Measurements from ENCODE around the gene BCAS1.

BCAS1 gene

DNA sequence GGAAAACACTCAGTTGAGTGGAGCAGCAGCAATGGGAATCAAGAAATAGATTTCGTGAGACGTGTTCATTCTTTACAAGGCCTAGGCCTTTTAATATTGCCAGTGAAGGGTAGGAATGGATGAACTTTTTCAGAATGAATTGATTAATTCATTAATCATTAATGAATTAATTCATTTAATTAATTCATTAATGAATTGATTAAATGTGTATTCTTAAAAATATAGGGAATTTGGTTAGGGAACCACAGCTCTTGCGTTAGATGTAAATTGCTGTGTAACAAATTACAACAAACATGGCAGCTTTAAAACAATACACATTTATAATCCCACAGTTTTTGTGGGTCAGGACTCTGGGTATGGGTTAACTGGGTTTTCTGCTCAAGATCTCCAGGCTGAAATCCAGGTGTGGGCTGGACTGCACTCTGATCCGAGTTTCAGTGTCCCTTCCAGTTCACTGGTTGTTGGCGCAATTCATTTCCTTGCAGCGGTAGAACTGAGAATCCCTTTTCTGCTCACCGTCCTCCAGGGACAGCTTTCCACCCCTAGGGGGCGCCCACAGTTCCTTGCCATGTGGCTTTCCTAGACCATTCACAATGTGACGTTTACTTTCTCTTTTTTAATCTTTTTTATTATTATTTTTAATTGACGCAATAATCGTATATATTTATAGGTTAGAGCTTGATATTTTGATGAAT lies 32.8 kb upstream of the BCAS1 start:
- peak in 1 of 2 experiments; percentile 23 for DNase-seq

DNA sequence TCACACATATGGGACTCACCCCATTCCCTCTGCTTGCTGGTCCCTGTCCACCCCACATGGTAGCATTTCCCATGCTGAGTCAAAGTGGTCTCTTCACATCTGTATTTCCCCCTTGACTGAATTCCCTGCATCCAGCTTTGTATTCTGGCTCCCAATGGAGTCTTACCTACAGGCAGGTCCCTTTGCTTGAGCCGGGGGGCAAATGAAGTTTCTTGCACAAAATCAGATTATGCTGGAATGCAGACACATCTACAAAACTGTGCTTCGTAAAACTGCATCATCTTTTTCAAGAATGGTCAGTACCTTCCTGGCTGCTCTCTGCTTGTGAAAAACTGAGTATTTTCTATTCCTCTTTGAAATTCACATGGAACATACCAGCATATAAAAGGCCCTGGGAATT lies 32.1 kb upstream of the BCAS1 start:
- DNase-seq: no peak

DNA sequence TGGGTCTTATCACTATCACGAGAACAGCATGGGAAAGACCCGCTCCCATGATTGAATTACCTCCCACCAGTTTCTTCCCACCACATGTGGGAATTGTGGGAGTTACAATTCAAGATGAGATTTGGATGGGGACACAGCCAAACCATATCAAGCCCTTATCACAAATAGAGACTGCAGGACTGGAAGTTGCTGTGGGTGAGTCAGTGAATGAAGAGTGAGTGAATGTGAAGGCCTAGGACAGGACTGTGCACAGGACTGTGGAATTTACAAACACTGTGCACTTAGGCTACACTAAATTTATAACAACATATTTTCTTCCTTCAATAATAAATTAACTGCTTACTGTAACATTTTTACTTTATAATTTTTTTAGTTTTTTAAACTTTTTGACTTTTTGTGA lies 30.2 kb upstream of the BCAS1 start:
- no peak for DNase-seq

DNA sequence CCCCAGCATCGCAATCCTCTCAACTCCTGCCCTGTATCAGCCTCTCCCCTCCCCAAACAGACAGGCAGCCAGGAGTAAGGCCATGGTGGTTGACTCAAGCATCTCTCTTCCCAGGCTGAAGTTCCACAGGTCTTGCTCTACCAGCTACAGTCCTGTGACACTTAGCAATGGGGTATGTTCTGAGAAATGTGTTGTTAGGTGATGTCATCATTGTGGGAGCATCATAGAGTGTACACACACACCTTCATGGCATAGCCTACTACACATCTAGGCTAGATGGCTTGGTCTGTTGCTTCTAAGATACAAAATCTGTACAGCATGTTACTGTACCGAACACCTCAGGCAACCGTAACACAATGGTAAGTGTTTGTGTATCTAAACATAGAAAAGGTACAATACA lies 29.5 kb upstream of the BCAS1 start:
- DNase-seq: no peak

DNA sequence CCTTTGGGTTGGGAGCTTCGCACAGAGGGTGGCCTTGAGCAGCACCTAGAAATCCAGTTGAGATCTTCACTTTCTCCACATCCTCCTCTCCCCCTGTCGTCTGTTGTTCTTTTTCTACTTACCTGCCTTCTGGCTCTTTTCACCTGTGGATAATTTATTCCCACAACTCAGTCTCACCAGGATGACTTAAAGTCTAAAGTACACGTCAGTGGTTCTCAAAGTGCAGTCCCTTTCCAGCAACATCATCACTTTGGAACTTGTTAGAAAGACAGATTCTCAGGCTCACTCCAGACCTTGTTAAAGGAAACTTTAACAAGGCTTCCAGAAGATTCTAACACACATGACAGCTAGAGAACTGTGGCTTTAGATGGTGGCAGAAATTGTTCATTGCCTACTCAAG lies 27.7 kb upstream of the BCAS1 start:
- no peak for DNase-seq

DNA sequence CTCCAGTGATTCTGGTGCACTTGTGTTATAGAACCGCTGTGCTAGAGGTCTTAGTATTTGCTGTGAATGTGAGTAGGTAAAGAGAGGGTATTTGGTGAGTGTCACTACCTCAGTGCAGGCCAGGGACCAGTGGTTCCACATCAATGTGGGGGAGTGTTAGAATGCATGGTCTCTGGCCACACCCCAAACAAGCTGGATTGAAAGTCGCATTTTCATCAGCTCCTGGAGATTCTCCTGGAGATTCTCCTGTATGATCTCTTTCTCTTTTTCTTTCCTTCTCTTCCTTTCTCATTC lies 26.8 kb upstream of the BCAS1 start:
- DNase-seq: no peak

DNA sequence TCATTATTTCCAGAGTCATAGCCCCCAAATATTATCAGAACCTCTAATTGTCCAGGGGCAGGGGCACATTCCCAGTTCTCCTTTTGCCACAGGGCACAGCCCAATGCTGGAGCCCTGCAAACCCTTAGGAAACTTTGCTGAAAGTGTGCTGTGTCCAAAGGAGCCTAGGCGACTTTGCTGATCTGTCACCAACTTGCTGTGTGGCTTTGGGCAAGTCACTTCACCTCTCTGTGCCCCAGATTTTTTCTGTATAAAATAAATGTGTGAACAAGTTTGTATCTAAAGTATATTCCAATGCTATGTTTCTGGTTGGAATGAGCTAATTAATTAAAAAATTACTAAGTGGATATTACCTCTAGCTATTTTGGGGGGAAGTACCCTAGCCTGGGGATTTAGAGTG lies 25.4 kb upstream of the BCAS1 start:
- no peak for DNase-seq

DNA sequence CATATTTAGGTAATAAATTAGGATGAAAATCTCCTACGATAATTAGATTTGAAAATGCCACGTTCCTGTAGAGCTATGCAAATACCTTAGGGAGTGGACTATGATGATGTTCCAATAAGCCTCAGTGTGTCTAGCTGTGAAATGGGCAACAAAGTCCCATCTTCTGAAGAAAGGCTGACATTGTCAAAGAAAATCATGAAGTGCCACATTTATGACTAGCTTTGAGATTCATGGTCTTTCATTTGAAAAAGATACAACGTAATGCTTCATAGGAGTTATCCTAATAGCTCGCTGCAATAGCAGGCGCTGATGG lies 23.8 kb upstream of the BCAS1 start:
- DNase-seq: no peak

DNA sequence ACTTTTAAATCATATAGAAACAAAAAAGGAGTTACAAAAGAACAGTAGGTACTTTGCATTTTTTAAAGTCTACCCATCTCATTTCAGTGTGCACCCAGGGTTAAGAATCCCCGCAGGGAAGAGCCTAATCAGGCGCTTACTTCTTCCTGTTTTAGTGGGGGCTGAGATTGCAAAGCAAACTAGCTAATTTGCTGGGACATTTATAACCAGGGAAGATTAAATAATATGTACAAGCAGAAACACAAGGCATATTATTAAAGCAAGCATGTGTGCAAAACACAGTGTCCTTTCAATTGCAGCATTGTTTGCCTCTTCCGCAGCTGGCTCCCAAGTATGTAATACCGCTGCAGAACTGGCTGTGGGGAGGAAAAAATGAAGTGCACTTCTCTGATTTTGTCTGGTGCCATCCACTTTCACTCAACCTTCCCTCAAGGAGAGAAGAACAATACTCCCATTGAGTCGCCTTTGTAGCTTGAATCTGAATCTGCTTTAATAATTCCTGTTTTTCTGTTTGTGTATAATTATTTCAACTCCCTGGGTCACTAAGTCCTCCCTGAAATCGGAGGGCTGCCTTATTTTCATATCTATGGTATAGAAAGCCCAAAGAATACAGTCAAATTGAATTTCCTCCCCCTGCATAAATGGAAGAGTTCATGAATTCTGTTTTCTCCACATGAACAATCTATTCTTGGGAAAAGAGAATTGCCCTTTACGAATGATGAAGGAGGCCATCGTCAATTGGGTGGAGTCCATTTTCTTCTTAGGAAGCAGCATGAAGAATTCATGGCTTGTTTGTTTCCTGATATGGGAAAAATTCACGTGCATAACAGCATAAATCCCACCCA lies 23.3 kb upstream of the BCAS1 start:
- no peak for DNase-seq

DNA sequence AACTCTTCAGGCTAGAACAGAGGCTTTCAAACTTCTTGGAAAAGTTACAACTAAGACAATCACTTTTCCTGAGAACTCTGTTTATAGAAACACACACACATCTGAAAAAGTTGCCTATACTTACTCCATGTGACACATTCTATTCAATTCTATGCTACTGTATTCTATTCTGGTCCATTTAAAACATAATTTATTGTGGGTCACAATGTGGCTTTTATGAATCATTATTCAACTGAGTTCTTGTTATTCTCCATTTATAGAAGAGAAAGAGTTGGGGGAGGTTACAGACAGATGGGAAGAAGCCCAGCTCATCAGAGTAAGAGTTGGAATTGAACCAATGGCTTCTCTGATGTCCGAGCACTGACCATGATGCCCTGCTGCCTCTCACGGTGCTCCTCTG lies 21.6 kb upstream of the BCAS1 start:
- no peak for DNase-seq

DNA sequence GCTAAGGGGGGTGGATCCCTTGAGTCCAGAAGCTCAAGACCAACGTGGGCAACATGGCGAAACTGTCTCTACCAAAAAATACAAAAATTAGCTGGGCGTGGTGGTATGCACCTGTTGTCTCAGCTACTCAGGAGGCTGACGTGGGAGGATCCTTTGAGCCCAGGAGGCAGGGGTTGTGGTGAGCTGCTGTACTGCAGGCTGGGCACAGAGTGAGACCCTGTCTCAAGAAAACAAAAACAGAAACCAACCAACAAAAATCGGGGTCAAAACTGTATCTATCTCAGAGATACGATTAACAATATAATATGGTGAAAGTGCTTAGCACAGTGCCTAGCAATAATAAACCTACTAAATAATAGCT lies 20.7 kb upstream of the BCAS1 start:
- no peak for DNase-seq

DNA sequence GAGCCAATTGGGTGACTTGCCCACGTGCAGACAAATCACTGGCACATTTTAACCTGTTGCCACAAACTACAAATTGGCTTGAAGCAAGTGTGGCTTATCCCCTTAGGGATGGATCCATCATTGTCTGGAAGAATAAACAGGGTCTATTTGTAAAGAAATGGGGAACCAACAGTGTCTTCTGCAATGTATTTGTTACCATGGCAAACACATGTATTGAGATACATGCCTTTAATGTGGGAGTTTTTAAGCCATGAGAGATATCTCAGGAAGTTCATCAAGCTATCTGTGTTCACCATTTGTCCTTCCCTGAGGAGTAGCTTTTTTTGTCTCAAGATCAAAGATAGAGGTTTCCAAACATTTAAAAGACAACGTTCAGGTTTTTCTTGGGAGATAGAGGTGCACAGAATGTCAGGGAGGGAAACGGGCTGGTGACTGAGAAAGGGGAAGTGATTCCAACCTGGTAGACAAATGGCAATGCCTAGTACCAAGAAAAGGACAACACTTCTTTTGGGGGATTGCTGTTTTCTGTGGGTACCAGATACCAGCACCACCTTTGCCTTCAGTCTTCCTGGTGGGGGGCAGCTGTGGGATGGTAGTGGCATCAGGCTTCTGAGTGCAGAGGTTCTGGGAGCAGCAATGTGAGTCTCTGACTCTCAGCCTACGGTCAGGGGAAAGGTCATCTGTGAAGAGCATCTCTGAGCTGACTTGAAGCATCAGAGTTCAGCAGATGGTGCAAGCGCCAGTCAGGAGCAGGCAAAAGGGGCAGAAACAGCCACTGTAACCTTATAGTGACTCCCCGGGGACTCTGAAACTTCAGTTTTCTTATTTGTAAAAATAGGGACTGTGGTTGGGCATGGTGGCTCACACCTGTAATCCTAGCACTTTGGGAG lies 20.1 kb upstream of the BCAS1 start:
- DNase-seq: no peak

DNA sequence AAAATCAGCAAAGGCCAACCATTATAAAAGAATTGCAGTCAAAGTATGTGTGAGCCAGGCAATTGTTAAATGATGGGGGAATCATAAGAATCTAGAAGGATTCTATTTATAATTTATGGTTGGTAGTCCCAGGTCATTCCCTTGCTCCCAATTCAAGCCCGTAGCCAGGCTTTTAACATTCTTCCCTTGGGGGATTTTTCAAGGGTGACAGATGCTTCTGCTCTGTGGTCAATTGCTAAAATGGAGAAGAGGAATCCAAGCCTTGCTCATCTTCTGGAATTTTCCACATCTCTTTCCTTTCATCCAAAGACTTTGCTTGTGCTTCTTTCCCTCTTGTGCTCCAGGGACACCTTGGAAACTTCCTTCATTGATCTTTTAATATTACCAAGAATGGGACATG lies 18.0 kb upstream of the BCAS1 start:
- DNase-seq: no peak

DNA sequence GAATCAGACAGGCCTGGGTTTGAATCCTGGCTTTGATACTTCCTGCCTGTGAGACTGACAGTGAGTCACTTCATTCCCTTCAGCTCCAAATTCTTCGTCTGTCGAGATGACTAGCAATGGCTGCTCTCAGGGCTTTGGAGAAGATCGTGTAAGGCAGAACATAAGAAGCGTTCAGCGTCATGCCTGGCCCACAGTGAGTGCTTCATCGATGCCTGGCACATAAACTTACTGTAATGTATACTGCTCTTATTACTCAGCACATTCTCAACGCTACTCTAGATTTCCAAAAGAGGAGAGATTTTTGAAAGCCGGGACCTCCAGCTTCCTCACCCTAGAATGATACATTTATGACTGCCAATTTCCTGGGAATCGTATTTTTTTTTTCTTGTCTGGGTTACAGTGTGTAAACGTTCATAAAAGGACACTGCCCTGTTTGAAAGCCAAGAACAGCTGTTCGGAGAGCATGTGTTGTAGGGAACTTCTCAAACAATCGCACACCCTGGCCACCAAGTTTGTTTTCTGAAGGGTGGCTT lies 16.2 kb upstream of the BCAS1 start:
- no peak for DNase-seq

DNA sequence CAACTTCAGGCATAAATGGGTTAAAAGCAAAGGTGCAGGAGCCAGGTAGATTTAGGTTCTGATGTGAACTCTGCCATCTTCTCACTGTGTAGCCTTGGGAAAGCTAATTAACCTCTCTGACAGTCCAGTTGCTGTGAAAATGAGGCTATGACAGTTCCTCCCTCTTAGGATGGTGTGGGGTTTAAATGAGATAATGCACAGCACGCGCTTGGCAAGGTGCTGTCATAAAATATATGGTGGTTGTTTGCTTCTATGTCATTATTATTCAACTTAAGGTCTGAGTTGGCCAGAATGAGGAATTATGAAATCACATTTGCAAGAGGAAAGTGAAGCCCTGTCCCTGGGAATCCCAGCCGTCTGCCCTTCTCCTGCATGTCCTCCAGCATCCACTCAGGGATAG lies 15.5 kb upstream of the BCAS1 start:
- no peak for DNase-seq

DNA sequence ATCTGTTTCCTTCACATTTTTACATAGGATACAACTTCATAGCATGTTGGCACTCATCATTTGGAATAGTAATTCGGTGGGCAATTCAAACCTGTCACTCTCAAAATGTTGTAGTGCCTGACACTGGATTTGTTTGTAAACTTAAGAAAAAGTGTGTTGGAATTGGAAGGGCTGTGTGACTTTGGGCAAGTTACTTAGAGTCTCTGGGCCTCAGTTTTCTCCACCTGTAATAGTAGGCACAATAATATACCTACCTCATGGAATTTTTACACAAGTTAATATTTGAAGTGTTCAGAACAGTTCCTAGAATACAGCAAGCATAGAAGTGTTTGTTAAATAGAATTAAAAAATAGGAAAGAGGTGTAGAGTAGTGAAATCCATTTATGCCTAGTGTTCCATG lies 15.0 kb upstream of the BCAS1 start:
- no peak for DNase-seq

DNA sequence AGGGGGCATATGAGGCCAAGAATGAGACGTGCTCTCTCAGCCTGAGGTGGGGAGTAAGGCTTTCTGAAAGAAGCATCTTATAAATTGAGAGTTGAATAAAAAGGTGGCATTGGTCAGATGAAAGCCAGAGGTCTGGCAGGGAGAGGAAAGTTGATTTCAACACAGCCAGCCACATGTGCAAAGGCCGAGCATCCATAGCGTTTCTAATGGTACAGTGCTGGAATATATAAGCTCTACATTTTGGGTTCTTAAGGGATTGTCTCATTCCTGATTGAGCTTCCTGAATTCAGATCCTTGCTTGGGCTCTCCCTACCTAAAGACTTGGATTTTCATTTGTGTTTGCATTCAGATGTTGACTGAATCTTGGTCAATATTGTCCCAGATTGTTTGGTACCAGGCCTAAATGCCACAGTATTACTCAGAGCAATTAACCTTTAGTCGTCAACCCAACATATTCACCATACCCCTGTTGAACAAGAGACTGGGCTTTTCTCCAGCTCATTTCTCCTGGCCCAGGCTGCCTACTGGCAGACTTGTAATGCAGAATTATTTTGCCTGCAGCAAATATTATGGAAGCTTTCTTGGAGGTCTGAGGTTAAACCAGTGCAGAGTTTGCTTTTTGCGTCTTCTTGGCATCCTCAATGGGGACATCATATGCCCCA lies 14.5 kb upstream of the BCAS1 start:
- no peak for DNase-seq

DNA sequence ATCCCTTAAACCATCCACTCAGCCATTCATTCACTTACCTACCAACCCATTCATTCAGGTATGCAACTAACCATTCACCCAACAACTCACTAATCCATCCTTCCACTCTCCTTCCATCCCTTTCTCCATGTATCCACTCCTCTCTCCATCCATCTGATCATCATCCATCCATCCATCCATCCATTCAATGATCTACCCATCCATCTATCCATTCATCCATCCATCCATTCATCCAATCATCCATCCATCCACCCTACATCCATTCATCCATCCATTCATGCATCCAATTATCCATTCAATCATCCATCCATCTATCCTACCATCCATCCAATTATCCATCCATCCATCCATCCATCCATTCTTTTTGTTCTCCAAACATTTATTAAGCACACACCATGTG lies 13.8 kb upstream of the BCAS1 start:
- DNase-seq: no peak

DNA sequence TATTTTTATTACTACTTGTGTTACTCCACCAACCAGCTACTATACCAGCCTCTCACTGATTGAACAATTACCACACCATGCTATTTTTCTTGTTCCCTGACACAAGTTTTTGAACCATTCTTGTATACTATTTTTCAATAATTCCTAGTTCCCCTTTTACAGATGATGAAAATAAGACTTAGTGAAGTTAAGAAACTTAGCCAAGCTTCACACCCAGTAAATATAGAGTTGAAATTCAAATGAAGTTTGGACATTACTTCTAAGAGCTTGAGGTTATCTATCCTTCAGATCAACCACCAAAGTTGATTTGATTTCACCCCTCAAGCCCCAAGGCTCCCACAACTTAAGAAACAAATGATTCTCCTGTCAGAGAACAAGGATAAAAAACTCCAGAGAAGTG lies 13.1 kb upstream of the BCAS1 start:
- DNase-seq: no peak

DNA sequence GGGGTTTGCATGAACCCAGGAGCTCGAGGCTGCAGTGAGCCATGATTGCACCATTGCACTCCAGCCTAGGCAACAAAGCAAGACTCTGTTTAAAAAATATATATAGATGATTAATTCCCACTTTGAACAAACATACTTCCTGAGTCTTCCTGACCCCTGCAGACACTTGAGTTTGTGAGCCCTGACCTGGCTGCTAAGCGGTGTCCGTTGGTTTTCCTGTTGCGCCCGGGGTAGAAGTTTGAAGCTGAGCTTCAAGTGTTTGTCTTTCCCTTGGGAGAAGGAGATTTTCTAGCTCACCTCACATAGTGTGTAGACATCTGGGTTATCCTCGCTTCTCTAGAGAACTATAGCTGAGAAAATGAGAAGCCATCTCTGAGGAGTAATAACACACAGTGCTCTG lies 11.7 kb upstream of the BCAS1 start:
- DNase-seq: no peak

DNA sequence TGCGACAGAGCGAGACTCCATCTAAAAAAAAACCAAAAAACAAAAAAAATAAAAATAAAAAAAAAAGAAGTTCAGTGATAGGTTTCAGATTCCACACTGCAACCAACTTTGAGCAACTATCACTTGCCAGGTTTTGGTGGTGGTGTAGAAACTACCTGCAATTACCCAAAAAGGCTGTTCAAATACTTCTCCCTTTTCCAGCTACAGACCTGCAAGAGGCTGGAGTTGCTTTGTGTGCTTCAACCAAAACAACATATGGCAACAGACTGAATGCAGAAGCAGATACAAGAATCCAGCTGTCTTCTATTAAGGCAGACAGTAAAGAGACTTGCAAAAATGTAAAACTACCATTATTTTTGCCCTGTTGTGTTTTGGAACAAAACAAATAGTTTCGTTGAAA lies 9.3 kb upstream of the BCAS1 start:
- DNase-seq: no peak

DNA sequence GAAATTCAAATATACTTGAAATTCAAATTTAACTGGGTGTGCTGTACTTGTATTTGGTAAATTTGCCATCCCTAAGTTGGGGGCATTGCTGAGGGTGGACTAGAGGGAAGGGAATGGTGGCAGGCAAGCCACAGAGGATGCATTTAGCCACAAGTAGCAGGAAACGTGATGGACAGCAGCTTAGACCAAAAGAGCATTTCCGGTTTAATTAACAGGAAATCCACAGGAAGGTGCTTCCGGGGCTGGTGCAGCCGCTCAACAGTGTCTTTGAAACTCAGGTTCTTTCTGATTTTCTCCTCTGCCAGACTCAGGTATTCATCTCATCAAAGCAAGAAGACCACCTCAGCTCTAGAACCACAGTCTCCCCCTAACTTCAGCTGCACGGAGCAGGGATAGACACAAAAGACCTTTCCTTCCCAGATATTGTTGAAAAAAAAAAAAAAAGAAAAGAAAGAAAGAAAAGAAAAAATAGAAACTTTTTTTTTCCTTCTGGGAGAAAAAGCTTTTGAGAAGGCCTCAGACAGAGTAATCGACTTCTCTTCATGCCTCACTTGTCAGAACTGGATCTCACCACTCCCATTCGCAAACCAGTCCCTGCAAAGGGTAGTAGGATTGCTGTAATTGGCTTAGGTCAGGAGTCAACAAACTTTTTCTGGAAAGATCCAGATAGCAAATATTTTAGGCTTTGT lies 8.0 kb upstream of the BCAS1 start:
- no peak for DNase-seq

DNA sequence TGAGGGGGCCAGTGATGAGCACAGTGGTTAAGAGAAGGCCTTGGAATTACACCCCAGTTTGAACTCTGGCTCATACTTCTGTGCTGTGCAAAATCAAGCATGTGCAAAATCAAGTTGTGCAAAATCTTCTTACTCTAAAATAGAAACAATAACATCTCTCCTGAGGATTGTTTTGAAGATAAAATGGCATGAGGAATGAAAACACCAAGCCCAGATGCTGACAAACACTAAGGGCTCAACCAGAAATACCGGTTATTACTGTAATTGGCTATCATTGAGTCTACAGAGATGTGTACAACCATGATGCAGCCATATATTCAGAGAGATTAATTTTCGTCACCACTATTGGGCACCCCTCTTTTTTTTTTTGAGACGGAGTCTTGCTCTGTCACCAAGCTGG lies 5.9 kb upstream of the BCAS1 start:
- DNase-seq: no peak
